AG09309 (cell line): ENCODE results near the gene ZMIZ1.

Experiments
- DNase-seq: peaks from one replicate; pipeline ENCODE4 v3.0.0-alpha.2; 2010; ENCODE audit warnings: low read depth
- H3K4me3 ChIP-seq: 2 replicates; pipeline ENCODE4 v1.5.1; 2011; ENCODE audit warnings: mild to moderate bottlenecking, low read depth, low read length, moderate library complexity; ENCODE audit not compliant: control insufficient read depth
- CTCF ChIP-seq: IDR thresholded peaks from 2 replicates; pipeline ENCODE4 v1.5.1; 2011; ENCODE audit warnings: mild to moderate bottlenecking, low read depth, low read length, inconsistent platforms; ENCODE audit not compliant: insufficient read depth, control insufficient read depth; ENCODE audit errors: missing control alignments

ZMIZ1 gene

GRCh38 chr10:79349766-79350406 is 281.1 kb downstream of the ZMIZ1 start:
- no peak for DNase-seq
- H3K4me3 ChIP-seq: no peak overlapping the region
- no peak for TF ChIP-seq CTCF

- no peak for DNase-seq
- H3K4me3 ChIP-seq: no peak overlapping the region
- no peak for TF ChIP-seq CTCF
Measured at GRCh38 chr10:79350407-79351154, 281.8 kb downstream of the ZMIZ1 start.

- TF ChIP-seq CTCF: no peak
- DNase-seq: no peak
Measured at GRCh38 chr10:79351332-79351731, 282.6 kb downstream of the ZMIZ1 start.

GRCh38 chr10:79352035-79352877 is 283.5 kb downstream of the ZMIZ1 start:
- no peak for DNase-seq
- no peak for TF ChIP-seq CTCF
- no peak overlapping the region for H3K4me3 ChIP-seq

More at GRCh38 chr10:79351332-79351731, 282.6 kb downstream of the ZMIZ1 start:
- no peak overlapping the region for H3K4me3 ChIP-seq

- no peak for TF ChIP-seq CTCF
- no peak overlapping the region for H3K4me3 ChIP-seq
- no peak for DNase-seq
Measured at GRCh38 chr10:79353000-79353406, 284.2 kb downstream of the ZMIZ1 start.

- no peak for TF ChIP-seq CTCF
- no peak overlapping the region for H3K4me3 ChIP-seq
- DNase-seq: no peak
Measured at GRCh38 chr10:79353726-79354125, 285.0 kb downstream of the ZMIZ1 start.
